SU-DHL-6 (cell line): Measurements from ENCODE around the gene ZNF341.

Experiments
- H2AFZ ChIP-seq: fragments of 200-600 bp; sonication (generic); 2 replicates; pipeline ENCODE4 v1.6.1; 2014; ENCODE audit warnings: low read depth, mild to moderate bottlenecking, moderate library complexity, mixed read lengths, antibody characterized with exemption, low read length; ENCODE audit not compliant: severe bottlenecking
- H3F3A ChIP-seq: fragments of 200-600 bp; shearing (Covaris generic); 2 replicates; pipeline ENCODE4 v1.6.0; 2016; ENCODE audit warnings: antibody characterized with exemption, mild to moderate bottlenecking; ENCODE audit not compliant: insufficient read depth
- H3K27ac ChIP-seq: fragments of 200-600 bp; sonication (generic); 2 replicates; pipeline ENCODE4 v1.5.1; 2016; ENCODE audit warnings: low read depth, mild to moderate bottlenecking, low read length, moderate library complexity, mixed read lengths
- H3K27me3 ChIP-seq: fragments of 200-600 bp; sonication (generic), shearing (Covaris generic); 2 replicates; pipeline ENCODE4 v1.6.0; 2014; ENCODE audit warnings: mild to moderate bottlenecking, low read length
- H3K36me3 ChIP-seq: fragments of 200-600 bp; sonication (generic); 2 replicates; pipeline ENCODE4 v1.6.1; 2014; ENCODE audit warnings: mild to moderate bottlenecking, low read length, mixed read lengths
- H3K4me2 ChIP-seq: fragments of 300-600, 200-600 bp; shearing (Covaris generic), sonication (generic); 2 replicates; pipeline ENCODE4 v1.6.0; 2014; ENCODE audit warnings: low read length, low read depth, mild to moderate bottlenecking; ENCODE audit not compliant: poor library complexity, severe bottlenecking
- H3K4me3 ChIP-seq: fragments of 200-600 bp; sonication (generic); 2 replicates; pipeline ENCODE4 v1.5.1; 2014; ENCODE audit warnings: antibody characterized with exemption, low read length, mild to moderate bottlenecking, mixed read lengths; ENCODE audit not compliant: insufficient read depth, poor library complexity, severe bottlenecking
- H3K79me2 ChIP-seq: fragments of 200-600 bp; sonication (generic); 2 replicates; pipeline ENCODE4 v1.6.1; 2014; ENCODE audit warnings: mild to moderate bottlenecking, low read length, moderate library complexity; ENCODE audit not compliant: insufficient read depth
- H3K9ac ChIP-seq: fragments of 200-600 bp; sonication (generic); 2 replicates; pipeline ENCODE4 v1.7.0; 2014; ENCODE audit warnings: mild to moderate bottlenecking, low read length
- H3K9me2 ChIP-seq: fragments of 200-600 bp; sonication (generic); replicated peaks from 2 replicates; pipeline ENCODE4 v1.6.1; 2014; ENCODE audit warnings: low read length; ENCODE audit not compliant: insufficient read depth
- H3K9me3 ChIP-seq: fragments of 200-600 bp; sonication (generic); 2 replicates; pipeline ENCODE4 v1.6.1; 2014; ENCODE audit warnings: low read length, mixed read lengths; ENCODE audit not compliant: insufficient read depth
- H4K20me1 ChIP-seq: fragments of 200-600 bp; sonication (generic); 2 replicates; pipeline ENCODE4 v1.6.1; 2014; ENCODE audit warnings: low read depth, mild to moderate bottlenecking, antibody characterized with exemption, low read length, moderate library complexity, mixed read lengths
- EZH2phosphoT487 ChIP-seq: fragments of 200-600 bp; sonication (generic), shearing (Covaris generic); conservative IDR thresholded peaks from 2 replicates; pipeline ENCODE4 v1.6.1; 2018; ENCODE audit warnings: mild to moderate bottlenecking, antibody characterized with exemption, low read length, moderate library complexity, mixed read lengths
- TF ChIP-seq, protein P1 (sequence below): fragments of 200-600 bp; sonication (generic); IDR thresholded peaks from one replicate; pipeline ENCODE4 v1.5.1; 2017; ENCODE audit warnings: antibody characterized with exemption, mild to moderate bottlenecking, low read length, moderate library complexity; ENCODE audit not compliant: insufficient read depth, poor library complexity, severe bottlenecking

The ZNF341 gene

DNA sequence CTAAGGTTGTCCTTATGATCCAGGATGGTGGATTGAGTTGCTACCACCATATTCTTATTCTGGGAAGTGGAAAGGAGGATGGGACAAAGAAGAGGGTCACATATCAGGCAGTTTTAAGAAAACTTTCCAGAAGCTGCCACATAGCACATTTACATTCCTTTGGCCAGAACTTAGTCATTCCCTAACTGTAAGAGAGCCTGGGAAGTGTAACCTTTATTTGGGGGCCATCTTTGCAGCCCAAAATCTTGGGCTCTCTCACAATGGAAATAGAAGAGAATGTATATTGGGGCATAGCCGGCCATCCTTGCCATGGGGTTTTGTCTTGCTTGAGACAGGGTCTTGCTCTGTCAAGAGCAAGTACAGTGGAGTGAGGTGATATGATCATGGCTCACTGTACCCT, 8.4 kb downstream of the ZNF341 start:
- H3K9me3 ChIP-seq: peaks cover 20% of the 10 kb centered on the region; the same call in 1 of the 2 replicates
- TF ChIP-seq EZH2phosphoT487: no peak
- TF ChIP-seq, protein P1, sequence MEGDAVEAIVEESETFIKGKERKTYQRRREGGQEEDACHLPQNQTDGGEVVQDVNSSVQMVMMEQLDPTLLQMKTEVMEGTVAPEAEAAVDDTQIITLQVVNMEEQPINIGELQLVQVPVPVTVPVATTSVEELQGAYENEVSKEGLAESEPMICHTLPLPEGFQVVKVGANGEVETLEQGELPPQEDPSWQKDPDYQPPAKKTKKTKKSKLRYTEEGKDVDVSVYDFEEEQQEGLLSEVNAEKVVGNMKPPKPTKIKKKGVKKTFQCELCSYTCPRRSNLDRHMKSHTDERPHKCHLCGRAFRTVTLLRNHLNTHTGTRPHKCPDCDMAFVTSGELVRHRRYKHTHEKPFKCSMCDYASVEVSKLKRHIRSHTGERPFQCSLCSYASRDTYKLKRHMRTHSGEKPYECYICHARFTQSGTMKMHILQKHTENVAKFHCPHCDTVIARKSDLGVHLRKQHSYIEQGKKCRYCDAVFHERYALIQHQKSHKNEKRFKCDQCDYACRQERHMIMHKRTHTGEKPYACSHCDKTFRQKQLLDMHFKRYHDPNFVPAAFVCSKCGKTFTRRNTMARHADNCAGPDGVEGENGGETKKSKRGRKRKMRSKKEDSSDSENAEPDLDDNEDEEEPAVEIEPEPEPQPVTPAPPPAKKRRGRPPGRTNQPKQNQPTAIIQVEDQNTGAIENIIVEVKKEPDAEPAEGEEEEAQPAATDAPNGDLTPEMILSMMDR: no peak
- H3K9ac ChIP-seq: no peak overlapping the region
- no peak overlapping the region for H2AFZ ChIP-seq
- no peak overlapping the region for H3K27ac ChIP-seq
- no peaks in the 10 kb centered on the region; the same call in 1 of the 2 replicates for H3K79me2 ChIP-seq
- H3K27me3 ChIP-seq: no peaks in the 10 kb centered on the region
- no peak overlapping the region for H3K4me3 ChIP-seq
- H3K4me2 ChIP-seq: no peak overlapping the region
- H3K9me2 ChIP-seq: no peaks in the 10 kb centered on the region
- H3F3A ChIP-seq: no peaks in the 10 kb centered on the region; the same call in 1 of the 2 replicates
- H4K20me1 ChIP-seq: no peaks in the 10 kb centered on the region
- peaks cover 4% of the 10 kb centered on the region; the same call in 1 of the 2 replicates for H3K36me3 ChIP-seq

- Histone ChIP-seq H3K4me3 (no peak overlapping the region), H3K9me3 (no peaks in the 10 kb centered on the region), H3K27me3 (no peaks in the 10 kb centered on the region), H2AFZ (no peak overlapping the region), H3K79me2 (no peaks in the 10 kb centered on the region), H3F3A (no peaks in the 10 kb centered on the region), H3K27ac (no peak overlapping the region), H3K36me3 (no peaks in the 10 kb centered on the region), H3K4me2 (no peak overlapping the region), H3K9ac (no peak overlapping the region), H3K9me2 (no peaks in the 10 kb centered on the region), H4K20me1 (no peaks in the 10 kb centered on the region)
- TF ChIP-seq, protein P1: no peak
- no peak for TF ChIP-seq EZH2phosphoT487
Measured at GRCh38 chr20:33744181-33744580, 12.4 kb downstream of the ZNF341 start.

DNA sequence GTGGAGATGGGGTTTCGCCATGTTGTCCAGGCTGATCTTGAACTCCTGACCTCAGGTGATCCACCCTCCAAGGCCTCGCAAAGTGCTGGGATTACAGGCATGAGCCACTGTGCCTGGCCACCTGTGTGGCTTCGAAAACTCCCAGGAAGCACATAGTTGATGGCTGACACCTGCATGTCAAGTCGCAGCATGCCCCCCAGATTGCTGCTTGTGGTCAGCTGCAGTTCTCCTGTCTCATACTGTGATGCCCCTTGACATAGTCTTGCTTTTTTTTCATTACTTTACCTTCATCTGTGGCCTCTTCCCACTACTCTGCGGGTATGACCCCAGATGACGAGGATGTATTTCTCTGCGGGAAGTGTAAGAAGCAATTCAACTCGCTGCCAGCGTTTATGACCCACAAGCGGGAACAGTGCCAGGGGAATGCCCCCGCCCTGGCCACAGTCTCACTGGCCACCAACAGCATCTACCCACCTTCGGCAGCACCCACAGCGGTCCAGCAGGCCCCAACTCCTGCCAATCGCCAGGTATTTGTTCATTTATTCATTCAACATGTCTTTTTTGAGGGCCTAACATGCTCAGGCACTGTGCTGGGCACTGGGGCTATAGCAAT, 13.1 kb downstream of the ZNF341 start:
- Histone ChIP-seq H3K4me3 (no peak overlapping the region), H3K9me2 (no peaks in the 10 kb centered on the region), H3K36me3 (no peaks in the 10 kb centered on the region), H2AFZ (no peak overlapping the region), H3F3A (no peaks in the 10 kb centered on the region), H4K20me1 (no peaks in the 10 kb centered on the region), H3K9ac (no peak overlapping the region), H3K4me2 (no peak overlapping the region), H3K27ac (no peak overlapping the region), H3K79me2 (no peaks in the 10 kb centered on the region), H3K9me3 (no peaks in the 10 kb centered on the region), H3K27me3 (no peaks in the 10 kb centered on the region)
- no peak for TF ChIP-seq EZH2phosphoT487
- TF ChIP-seq, protein P1: no peak
